B cell (primary cell): ENCODE data around the gene NFYC.

Experiments used
- EZH2 ChIP-seq: IDR thresholded peaks from 2 replicates; pipeline ENCODE4 v1.6.1; 2012; ENCODE audit warnings: borderline replicate concordance, low read depth, mild to moderate bottlenecking, moderate library complexity, low read length; ENCODE audit not compliant: insufficient read depth, poor library complexity, severe bottlenecking
- TF ChIP-seq, protein P1 (sequence below): fragments of 200-600 bp; IDR thresholded peaks from one replicate; pipeline ENCODE4 v1.8.0; 2022; ENCODE audit warnings: antibody characterized with exemption, mild to moderate bottlenecking

DNA sequence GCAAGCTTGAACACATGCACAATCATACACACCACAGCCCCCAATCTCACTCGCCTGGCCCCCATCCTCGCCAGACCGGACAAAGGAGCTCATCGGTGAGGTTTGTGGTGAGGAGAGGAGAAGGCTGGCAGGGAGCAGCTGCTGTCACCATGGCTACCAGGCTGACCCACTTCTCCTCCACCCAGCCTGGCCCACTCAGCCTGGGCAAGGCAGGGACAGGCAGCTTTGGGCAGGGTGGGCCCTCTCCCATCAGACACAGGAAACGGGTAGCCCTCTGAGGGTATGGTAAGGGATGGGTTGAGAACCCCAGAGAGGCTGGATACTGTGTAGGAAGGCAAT, 41.9 kb upstream of the NFYC start:
- TF ChIP-seq, protein P1, sequence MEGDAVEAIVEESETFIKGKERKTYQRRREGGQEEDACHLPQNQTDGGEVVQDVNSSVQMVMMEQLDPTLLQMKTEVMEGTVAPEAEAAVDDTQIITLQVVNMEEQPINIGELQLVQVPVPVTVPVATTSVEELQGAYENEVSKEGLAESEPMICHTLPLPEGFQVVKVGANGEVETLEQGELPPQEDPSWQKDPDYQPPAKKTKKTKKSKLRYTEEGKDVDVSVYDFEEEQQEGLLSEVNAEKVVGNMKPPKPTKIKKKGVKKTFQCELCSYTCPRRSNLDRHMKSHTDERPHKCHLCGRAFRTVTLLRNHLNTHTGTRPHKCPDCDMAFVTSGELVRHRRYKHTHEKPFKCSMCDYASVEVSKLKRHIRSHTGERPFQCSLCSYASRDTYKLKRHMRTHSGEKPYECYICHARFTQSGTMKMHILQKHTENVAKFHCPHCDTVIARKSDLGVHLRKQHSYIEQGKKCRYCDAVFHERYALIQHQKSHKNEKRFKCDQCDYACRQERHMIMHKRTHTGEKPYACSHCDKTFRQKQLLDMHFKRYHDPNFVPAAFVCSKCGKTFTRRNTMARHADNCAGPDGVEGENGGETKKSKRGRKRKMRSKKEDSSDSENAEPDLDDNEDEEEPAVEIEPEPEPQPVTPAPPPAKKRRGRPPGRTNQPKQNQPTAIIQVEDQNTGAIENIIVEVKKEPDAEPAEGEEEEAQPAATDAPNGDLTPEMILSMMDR = no peak
- no peak for TF ChIP-seq EZH2
